ENCODE data around the gene TCIRG1.
"Not testable (repeated sequence)": the region's sequence is repeated elsewhere in the genome, so short reads cannot be mapped to it uniquely, and the experiment has no call there.

Gene TCIRG1

GRCh38 chr11:68038718-68039525 lies at the start of gene TCIRG1:
TCIRG1 (plus strand) TSS chr11:68039025; CDS start chr11:68041272, 2,247 bp downstream.
- no peak for DNase-seq (ENCODE audit: low read depth, low spot score)
- H3K27ac ChIP-seq, result peak within 1 kb of the TSS; percentile 45

- H3K27ac ChIP-seq; DNase-seq (ENCODE audit: low read depth, low spot score): not testable (repeated sequence)
These were observed 48.1 kb upstream of the TCIRG1 start for GRCh38 chr11:67990546-67991346.

GRCh38 chr11:67991347-67992121 lies 47.3 kb upstream of the TCIRG1 start:
- not testable (repeated sequence) for DNase-seq (ENCODE audit: low read depth, low spot score)

GRCh38 chr11:67993821-67994220 lies 45.0 kb upstream of the TCIRG1 start:
- not testable (repeated sequence) for H3K27ac ChIP-seq; DNase-seq (ENCODE audit: low read depth, low spot score)

More at GRCh38 chr11:67991347-67992121, 47.3 kb upstream of the TCIRG1 start:
- H3K27ac ChIP-seq, result not testable (repeated sequence)

- DNase-seq (ENCODE audit: low read depth, low spot score); H3K27ac ChIP-seq: not testable (repeated sequence)
These were observed 44.4 kb upstream of the TCIRG1 start for GRCh38 chr11:67994387-67994786.

- H3K27ac ChIP-seq; DNase-seq (ENCODE audit: low read depth, low spot score): not testable (repeated sequence)
These were observed 43.7 kb upstream of the TCIRG1 start for GRCh38 chr11:67995129-67995528.

GRCh38 chr11:67995579-67995978 lies 43.2 kb upstream of the TCIRG1 start:
- DNase-seq (ENCODE audit: low read depth, low spot score); H3K27ac ChIP-seq: not testable (repeated sequence)

- H3K27ac ChIP-seq, result no peak overlapping the region
- DNase-seq (ENCODE audit: low read depth, low spot score), result no peak
These were observed 42.8 kb upstream of the TCIRG1 start for GRCh38 chr11:67996051-67996450.

GRCh38 chr11:67996622-67997474 lies 42.0 kb upstream of the TCIRG1 start:
- H3K27ac ChIP-seq, result no peak overlapping the region
- no peak for DNase-seq (ENCODE audit: low read depth, low spot score)

- no peak for DNase-seq (ENCODE audit: low read depth, low spot score)
- H3K27ac ChIP-seq, result no peak overlapping the region
These were observed 41.3 kb upstream of the TCIRG1 start for GRCh38 chr11:67997475-67997921.

- H3K27ac ChIP-seq, result no peak overlapping the region
- DNase-seq (ENCODE audit: low read depth, low spot score), result no peak
These were observed 40.4 kb upstream of the TCIRG1 start for GRCh38 chr11:67998150-67999045.

- no peak overlapping the region for H3K27ac ChIP-seq
- no peak for DNase-seq (ENCODE audit: low read depth, low spot score)
These were observed 39.6 kb upstream of the TCIRG1 start for GRCh38 chr11:67999201-67999629.

- no peak overlapping the region for H3K27ac ChIP-seq
These were observed 39.1 kb upstream of the TCIRG1 start for GRCh38 chr11:67999704-68000103.

GRCh38 chr11:68002575-68002937 lies 36.3 kb upstream of the TCIRG1 start:
- no peak overlapping the region for H3K27ac ChIP-seq
- DNase-seq (ENCODE audit: low read depth, low spot score), result no peak

More at GRCh38 chr11:67999704-68000103, 39.1 kb upstream of the TCIRG1 start:
- no peak for DNase-seq (ENCODE audit: low read depth, low spot score)

GRCh38 chr11:68002938-68003845 lies 35.6 kb upstream of the TCIRG1 start:
- DNase-seq (ENCODE audit: low read depth, low spot score), result no peak

GRCh38 chr11:68003846-68004550 lies 34.8 kb upstream of the TCIRG1 start, which contains the start of gene UNC93B1:
UNC93B1 (minus strand) TSS chr11:68004097; CDS start chr11:68004043, 54 bp downstream.
- no peak within 1 kb of the TSS for H3K27ac ChIP-seq
- no peak for DNase-seq (ENCODE audit: low read depth, low spot score)

More at GRCh38 chr11:68002938-68003845, 35.6 kb upstream of the TCIRG1 start:
- H3K27ac ChIP-seq, result no peak overlapping the region
